Measurements from ENCODE around the gene PPP1R18.

Gene PPP1R18

GRCh38 chr6:30686908-30687658, 638 bp upstream of the PPP1R18 start:
- H3K9me3 ChIP-seq (ENCODE audit: control insufficient read depth, low read length): no peaks in the 10 kb centered on the region
- H3K27me3 ChIP-seq (ENCODE audit: control insufficient read depth, insufficient read depth, low read length): no peaks in the 10 kb centered on the region
- peak overlapping the region; percentile 84 for H3K4me3 ChIP-seq (ENCODE audit: low read depth, low read length)
- peaks cover 6% of the 10 kb centered on the region for H3K4me1 ChIP-seq
- TF ChIP-seq, protein P1, sequence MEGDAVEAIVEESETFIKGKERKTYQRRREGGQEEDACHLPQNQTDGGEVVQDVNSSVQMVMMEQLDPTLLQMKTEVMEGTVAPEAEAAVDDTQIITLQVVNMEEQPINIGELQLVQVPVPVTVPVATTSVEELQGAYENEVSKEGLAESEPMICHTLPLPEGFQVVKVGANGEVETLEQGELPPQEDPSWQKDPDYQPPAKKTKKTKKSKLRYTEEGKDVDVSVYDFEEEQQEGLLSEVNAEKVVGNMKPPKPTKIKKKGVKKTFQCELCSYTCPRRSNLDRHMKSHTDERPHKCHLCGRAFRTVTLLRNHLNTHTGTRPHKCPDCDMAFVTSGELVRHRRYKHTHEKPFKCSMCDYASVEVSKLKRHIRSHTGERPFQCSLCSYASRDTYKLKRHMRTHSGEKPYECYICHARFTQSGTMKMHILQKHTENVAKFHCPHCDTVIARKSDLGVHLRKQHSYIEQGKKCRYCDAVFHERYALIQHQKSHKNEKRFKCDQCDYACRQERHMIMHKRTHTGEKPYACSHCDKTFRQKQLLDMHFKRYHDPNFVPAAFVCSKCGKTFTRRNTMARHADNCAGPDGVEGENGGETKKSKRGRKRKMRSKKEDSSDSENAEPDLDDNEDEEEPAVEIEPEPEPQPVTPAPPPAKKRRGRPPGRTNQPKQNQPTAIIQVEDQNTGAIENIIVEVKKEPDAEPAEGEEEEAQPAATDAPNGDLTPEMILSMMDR (IDR thresholded peaks at IDR 0.05): no peak
- H3K9ac ChIP-seq: peak overlapping the region; percentile 67
- H3K79me2 ChIP-seq: no peaks in the 10 kb centered on the region
- H2AFZ ChIP-seq: peak overlapping the region; percentile 98
- H3K27ac ChIP-seq: peak overlapping the region; percentile 93
- H3K4me2 ChIP-seq (ENCODE audit: low read length): peak overlapping the region; percentile 94
- no peaks in the 10 kb centered on the region for H3K36me3 ChIP-seq (ENCODE audit: control insufficient read depth, insufficient read depth, low read length)

DNA sequence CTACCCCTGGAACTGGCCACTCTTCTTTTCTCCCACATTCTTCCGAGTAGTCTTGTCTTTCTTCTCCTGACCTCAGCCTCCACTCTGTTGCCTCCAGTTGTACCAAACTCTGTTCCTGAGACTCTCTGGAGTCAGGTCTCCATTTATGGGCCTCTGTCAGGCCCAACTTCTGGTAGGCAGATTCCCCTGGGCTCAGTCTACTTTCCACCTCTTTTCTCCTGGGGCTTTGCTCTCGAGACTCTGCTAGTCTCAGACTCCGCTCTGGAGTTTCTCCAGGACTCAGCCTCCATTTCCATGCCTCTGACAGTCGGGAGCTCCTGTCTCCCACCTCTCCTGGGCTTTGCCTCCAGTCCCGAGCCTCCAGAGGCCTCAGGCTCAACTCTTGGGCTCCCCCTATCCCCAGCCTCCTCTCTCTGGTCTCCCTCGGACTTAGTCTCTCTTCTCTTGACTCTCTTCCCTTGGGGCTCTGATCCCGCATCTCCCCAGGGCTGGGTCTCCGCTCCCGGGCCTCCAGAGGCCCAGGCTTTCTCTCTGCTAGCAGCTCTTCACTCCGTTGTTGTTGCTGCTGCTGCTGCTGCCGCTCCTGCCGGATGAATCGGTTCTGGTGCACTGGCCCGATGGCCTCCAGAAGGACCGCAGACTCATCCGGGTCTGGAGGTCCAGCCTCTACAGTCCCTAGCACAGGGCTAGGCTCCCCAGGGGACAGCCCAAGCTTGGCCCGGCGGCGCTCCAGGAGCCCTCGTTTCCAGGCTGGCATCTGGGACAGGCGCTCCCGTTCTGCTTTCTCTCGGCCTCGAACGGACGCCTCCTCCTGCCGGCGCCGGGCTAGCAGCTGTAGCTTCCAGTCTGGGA, 1.1 kb downstream of the PPP1R18 start:
- Histone ChIP-seq H3K9ac (no peak overlapping the region), H3K36me3 (ENCODE audit: control insufficient read depth, insufficient read depth, low read length) (no peaks in the 10 kb centered on the region), H3K27me3 (ENCODE audit: control insufficient read depth, insufficient read depth, low read length) (no peaks in the 10 kb centered on the region), H3K4me3 (ENCODE audit: low read depth, low read length) (peak overlapping the region; percentile 84), H3K4me2 (ENCODE audit: low read length) (peak overlapping the region; percentile 94), H2AFZ (no peak overlapping the region), H3K79me2 (no peaks in the 10 kb centered on the region), H3K27ac (peak overlapping the region; percentile 93), H3K4me1 (no peaks in the 10 kb centered on the region), H3K9me3 (ENCODE audit: control insufficient read depth, low read length) (no peaks in the 10 kb centered on the region)
- TF ChIP-seq, protein P1 (IDR thresholded peaks at IDR 0.05): no peak

DNA sequence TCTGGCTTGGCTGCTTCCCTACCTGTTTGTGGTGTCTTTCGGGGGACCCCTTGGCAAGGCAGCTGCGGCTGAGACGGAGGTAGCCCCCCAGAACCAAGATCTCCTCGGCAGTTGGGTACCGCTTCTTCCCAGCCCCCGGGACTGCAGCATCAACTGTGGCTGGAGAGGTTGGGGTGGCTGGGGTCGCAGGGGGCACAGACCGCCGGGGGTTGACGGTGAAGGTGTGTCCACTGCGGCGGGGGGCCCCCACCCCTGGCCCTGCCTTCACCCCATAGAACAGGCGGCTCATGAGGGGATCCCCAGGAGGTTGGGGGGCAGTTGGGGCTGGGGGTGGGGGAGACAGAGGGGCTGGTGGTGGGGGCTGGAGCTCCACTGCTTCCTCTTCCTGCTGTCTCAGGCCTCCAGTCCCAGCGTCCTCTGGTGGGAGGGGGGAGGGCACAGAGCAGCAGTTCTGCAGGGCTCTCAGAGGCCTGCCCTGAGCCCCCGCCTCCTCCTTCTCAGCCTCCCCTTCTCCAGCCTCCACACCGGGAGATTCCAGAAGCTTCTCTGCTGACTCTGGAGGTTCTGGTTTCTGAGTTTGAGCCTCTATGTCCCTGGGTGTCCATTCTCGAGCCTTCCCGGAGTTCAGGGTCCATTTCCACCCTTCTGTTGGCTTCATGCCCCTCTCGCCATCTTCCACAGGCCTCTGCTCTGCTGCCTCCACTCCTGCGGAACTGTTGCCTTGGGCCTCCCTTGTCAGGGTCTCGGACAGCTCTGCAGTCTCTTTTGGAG, 1.9 kb downstream of the PPP1R18 start:
- Histone ChIP-seq H3K4me3 (ENCODE audit: low read depth, low read length) (peak overlapping the region; percentile 37), H3K9me3 (ENCODE audit: control insufficient read depth, low read length) (no peaks in the 10 kb centered on the region), H2AFZ (no peak overlapping the region), H3K4me1 (no peaks in the 10 kb centered on the region), H3K27ac (peak overlapping the region; percentile 93), H3K27me3 (ENCODE audit: control insufficient read depth, insufficient read depth, low read length) (no peaks in the 10 kb centered on the region), H3K36me3 (ENCODE audit: control insufficient read depth, insufficient read depth, low read length) (no peaks in the 10 kb centered on the region), H3K4me2 (ENCODE audit: low read length) (no peak overlapping the region), H3K79me2 (no peaks in the 10 kb centered on the region), H3K9ac (no peak overlapping the region)
- TF ChIP-seq, protein P1 (IDR thresholded peaks at IDR 0.05): no peak

DNA sequence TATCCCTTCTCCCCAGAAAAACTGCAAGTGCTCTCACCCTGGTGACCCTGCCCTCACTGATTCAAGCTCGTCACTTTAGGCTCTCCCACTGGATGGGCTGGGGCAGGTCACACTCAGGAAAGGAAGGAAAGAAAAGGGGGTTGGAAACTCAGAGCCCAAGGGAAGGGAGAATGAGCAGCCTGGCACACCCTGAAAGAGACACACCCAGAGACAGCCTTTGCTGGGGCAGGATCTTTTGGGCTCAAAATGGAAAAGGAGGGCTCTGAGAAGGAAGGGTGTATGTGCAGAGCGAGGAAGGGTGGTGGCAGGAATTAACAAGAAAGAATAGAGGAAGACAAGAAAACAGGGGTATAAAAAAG, 2.5 kb downstream of the PPP1R18 start:
- Histone ChIP-seq H3K9ac (no peak overlapping the region), H3K27ac (no peak overlapping the region), H3K4me2 (ENCODE audit: low read length) (peak overlapping the region; percentile 39), H3K36me3 (ENCODE audit: control insufficient read depth, insufficient read depth, low read length) (no peaks in the 10 kb centered on the region), H3K4me1 (no peaks in the 10 kb centered on the region), H3K79me2 (no peaks in the 10 kb centered on the region), H2AFZ (no peak overlapping the region), H3K4me3 (ENCODE audit: low read depth, low read length) (peak overlapping the region; percentile 37), H3K27me3 (ENCODE audit: control insufficient read depth, insufficient read depth, low read length) (no peaks in the 10 kb centered on the region), H3K9me3 (ENCODE audit: control insufficient read depth, low read length) (no peaks in the 10 kb centered on the region)
- TF ChIP-seq, protein P1 (IDR thresholded peaks at IDR 0.05): no peak

Data from parathyroid adenoma (tissue), 2 donors.